Uterus (tissue), 4 donors: ENCODE measurements around the gene MCOLN2. TPM values are rescaled to one million over a fixed set of nuclear protein-coding genes. Genes with fewer than 3 reads are reported as not detected.
A peak's percentile ranks its signal among the peaks of the same experiment; 100 is the strongest.

Experiments
- DNase-seq, 2 donors: peaks; one replicate each; pipeline ENCODE4 v3.0.0-alpha.2; 2019 to 2020
- H3K27ac ChIP-seq, 2 donors: fragments of 200-600 bp; sonication (generic); 1 replicate in 1 of 2; 2 replicates in 1 of 2; pipeline ENCODE4 v1.5.1; 2016 to 2018
- H3K27me3 ChIP-seq, 2 donors: fragments of 200-600 bp; sonication (generic); one replicate each; pipeline ENCODE4 v1.5.1; 2018 to 2019; ENCODE audit warnings: control low read depth in 1 of 2
- H3K36me3 ChIP-seq, 2 donors: fragments of 200-600 bp; sonication (generic); one replicate each; pipeline ENCODE4 v1.5.1; 2019; ENCODE audit warnings: control low read depth in 1 of 2
- H3K4me1 ChIP-seq, 2 donors: fragments of 200-600 bp; sonication (generic); one replicate each; pipeline ENCODE4 v1.5.1; 2018 to 2019; ENCODE audit warnings: control low read depth in 1 of 2
- H3K4me3 ChIP-seq, 2 donors: fragments of 200-600 bp; sonication (generic); 1 replicate in 1 of 2; 2 replicates in 1 of 2; pipeline ENCODE4 v1.5.1; 2018 to 2019; ENCODE audit warnings: mild to moderate bottlenecking in 1 of 2
- H3K9me3 ChIP-seq, 2 donors: fragments of 200-600 bp; sonication (generic); one replicate each; pipeline ENCODE4 v1.5.1; 2019; ENCODE audit warnings: control low read depth in 1 of 2
- POLR2A ChIP-seq, 2 donors: fragments of 450-650 bp; IDR thresholded peaks; one replicate each; pipeline ENCODE4 v1.6.1; 2016; ENCODE audit warnings: antibody characterized with exemption in 2 of 2, mild to moderate bottlenecking in 1 of 2, moderate library complexity in 1 of 2
- intact Hi-C: fragments of 100-400 bp; cut with DNase I; formaldehyde crosslinking; loops from one replicate; pipeline ENCODE4 v1.15.1; 2023; ENCODE audit warnings: low total_unique reads
- total RNA-seq, 4 donors: library from RNA; depleted of rRNA in 3 of 4; stranded (reverse); fragments of >200 nt in 3 of 4; gene quantifications; one replicate each; pipeline versions ENCODE4 v1.1.0 to v1.2.4, GENCODE V29; 2014 to 2023
- TF ChIP-seq, protein P1 (sequence below), 4 experiments: fragments of 200-600 bp in 2 of 4; fragments of 450-650 bp in 2 of 4; sonication (generic) in 2 of 4; IDR thresholded peaks; one replicate each; pipeline ENCODE4 v1.5.1; 2016 to 2019; ENCODE audit warnings: antibody characterized with exemption in 4 of 4, mild to moderate bottlenecking in 2 of 4, moderate library complexity in 1 of 4
- donor health status: DM: yes; HTN: yes; CAD: no.

Gene MCOLN2
- 10 to 100 TPM in 1 of 4 donors, under 1 TPM in 1, not detected in 2; 0.73 to 10.3 TPM for total RNA-seq

DNA sequence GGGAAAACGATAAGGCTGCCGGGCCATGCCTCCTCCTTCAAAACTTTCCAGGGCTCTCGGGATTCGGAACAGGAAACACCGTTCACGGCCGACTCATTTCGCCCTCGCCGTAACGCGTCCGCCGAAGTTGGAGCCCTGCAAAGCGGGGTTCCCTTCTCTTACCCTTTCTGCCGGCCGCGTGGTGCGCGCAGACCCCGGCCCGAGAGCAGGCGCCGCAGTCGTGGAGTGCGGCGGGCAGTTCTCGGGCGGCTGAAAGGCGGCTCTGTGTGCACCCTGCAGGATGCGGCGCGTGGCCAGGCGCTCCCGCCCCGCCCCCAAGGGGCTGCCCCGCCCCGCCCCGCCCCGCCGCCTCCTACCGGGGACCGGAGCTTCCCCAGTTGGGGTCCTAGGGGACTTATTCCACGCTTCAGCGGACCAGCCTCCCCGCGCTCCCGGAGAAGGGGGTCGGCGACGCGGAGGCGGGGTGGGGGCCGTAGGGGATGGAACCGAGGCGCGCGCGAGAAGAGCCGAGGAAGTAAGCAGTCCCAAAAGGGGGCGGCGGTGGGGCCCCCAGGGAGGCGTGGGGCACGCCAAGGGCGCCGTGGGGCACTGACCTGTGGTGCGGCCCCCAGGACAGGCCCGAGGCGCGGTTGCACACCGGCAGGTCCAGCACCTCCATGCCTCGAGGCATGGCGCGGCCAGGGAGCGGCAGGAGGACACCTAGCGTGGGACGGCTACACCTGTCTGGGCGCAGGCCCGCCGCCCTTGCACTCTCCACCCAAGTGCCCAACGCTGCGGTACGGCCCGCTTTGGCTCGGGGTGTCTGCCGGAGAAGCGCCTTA is at the start of gene MCOLN2:
Gene MCOLN2, minus strand, starts transcription at position 268 of the 821 bp plus-strand sequence. Its CDS starts 241 bp downstream, at position 27.
- peak in 1 of 2 donors; percentile 29 for DNase-seq
- intact Hi-C loops = no loop called here
- H3K4me3 ChIP-seq = peak within 1 kb of the TSS; percentile 31 to 44
- no peak within 1 kb of the TSS for H3K27ac ChIP-seq
- H3K27me3 ChIP-seq = peaks cover 0 to 15% of the 10 kb centered on the region in 2 donors
- TF ChIP-seq POLR2A (IDR thresholded peaks at IDR 0.05) = no peak
- TF ChIP-seq, protein P1, sequence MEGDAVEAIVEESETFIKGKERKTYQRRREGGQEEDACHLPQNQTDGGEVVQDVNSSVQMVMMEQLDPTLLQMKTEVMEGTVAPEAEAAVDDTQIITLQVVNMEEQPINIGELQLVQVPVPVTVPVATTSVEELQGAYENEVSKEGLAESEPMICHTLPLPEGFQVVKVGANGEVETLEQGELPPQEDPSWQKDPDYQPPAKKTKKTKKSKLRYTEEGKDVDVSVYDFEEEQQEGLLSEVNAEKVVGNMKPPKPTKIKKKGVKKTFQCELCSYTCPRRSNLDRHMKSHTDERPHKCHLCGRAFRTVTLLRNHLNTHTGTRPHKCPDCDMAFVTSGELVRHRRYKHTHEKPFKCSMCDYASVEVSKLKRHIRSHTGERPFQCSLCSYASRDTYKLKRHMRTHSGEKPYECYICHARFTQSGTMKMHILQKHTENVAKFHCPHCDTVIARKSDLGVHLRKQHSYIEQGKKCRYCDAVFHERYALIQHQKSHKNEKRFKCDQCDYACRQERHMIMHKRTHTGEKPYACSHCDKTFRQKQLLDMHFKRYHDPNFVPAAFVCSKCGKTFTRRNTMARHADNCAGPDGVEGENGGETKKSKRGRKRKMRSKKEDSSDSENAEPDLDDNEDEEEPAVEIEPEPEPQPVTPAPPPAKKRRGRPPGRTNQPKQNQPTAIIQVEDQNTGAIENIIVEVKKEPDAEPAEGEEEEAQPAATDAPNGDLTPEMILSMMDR (IDR thresholded peaks at IDR 0.05) = no peak
- peaks cover 0 to 4% of the 10 kb centered on the region in 2 donors for H3K4me1 ChIP-seq
- H3K36me3 ChIP-seq = no peaks in the 10 kb centered on the region
- H3K9me3 ChIP-seq = no peaks in the 10 kb centered on the region

DNA sequence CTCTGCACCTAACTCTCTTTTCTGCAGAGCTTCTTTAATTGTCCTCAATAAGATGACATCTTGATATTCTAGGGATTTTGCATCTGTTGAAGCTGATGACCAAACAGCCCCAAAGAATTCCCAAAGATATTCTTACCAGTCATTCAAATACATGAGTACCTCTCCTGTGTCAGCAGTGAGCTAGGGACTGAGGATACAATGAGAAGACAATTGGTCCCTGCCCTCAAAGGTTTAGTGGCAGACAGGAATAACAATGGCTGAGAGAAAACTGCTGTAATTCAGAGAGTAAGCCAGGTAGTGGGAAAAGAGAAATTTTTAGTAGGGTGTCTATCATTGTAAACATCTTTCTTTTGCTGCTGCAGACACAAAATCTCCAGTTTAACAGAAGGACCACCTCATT is 45.5 kb upstream of the MCOLN2 start:
- no peak overlapping the region for H3K4me3 ChIP-seq
- TF ChIP-seq POLR2A (IDR thresholded peaks at IDR 0.05) = no peak
- TF ChIP-seq, protein P1 (IDR thresholded peaks at IDR 0.05) = no peak
- H3K4me1 ChIP-seq = no peaks in the 10 kb centered on the region
- intact Hi-C loops = no loop called here
- H3K27me3 ChIP-seq = peaks cover 0 to 10% of the 10 kb centered on the region in 2 donors
- H3K36me3 ChIP-seq = no peaks in the 10 kb centered on the region
- H3K9me3 ChIP-seq = no peaks in the 10 kb centered on the region
- no peak for DNase-seq
- H3K27ac ChIP-seq = no peak overlapping the region

GRCh38 chr1:85041793-85042192 is 44.9 kb upstream of the MCOLN2 start:
- H3K27ac ChIP-seq = no peak overlapping the region
- no peak overlapping the region for H3K4me3 ChIP-seq
- no peak for TF ChIP-seq POLR2A (IDR thresholded peaks at IDR 0.05)
- TF ChIP-seq, protein P1 (IDR thresholded peaks at IDR 0.05) = no peak
- no peaks in the 10 kb centered on the region for H3K36me3 ChIP-seq
- DNase-seq = no peak
- H3K9me3 ChIP-seq = no peaks in the 10 kb centered on the region
- H3K4me1 ChIP-seq = no peaks in the 10 kb centered on the region
- intact Hi-C loops = no loop called here
- peaks cover 0 to 5% of the 10 kb centered on the region in 2 donors for H3K27me3 ChIP-seq

- no peak for DNase-seq
- intact Hi-C loops = no loop called here
- H3K27me3 ChIP-seq = no peaks in the 10 kb centered on the region
- TF ChIP-seq POLR2A (IDR thresholded peaks at IDR 0.05) = no peak
- TF ChIP-seq, protein P1 (IDR thresholded peaks at IDR 0.05) = no peak
- no peaks in the 10 kb centered on the region for H3K9me3 ChIP-seq
- H3K27ac ChIP-seq = no peak overlapping the region
- no peak overlapping the region for H3K4me3 ChIP-seq
- no peaks in the 10 kb centered on the region for H3K4me1 ChIP-seq
- H3K36me3 ChIP-seq = no peaks in the 10 kb centered on the region
Observed at GRCh38 chr1:85033221-85033620, 36.3 kb upstream of the MCOLN2 start.

- TF ChIP-seq, protein P1 (IDR thresholded peaks at IDR 0.05) = no peak
- TF ChIP-seq POLR2A (IDR thresholded peaks at IDR 0.05) = no peak
- Histone ChIP-seq H3K4me3 (no peak overlapping the region), H3K4me1 (no peaks in the 10 kb centered on the region), H3K27ac (no peak overlapping the region), H3K9me3 (no peaks in the 10 kb centered on the region), H3K36me3 (no peaks in the 10 kb centered on the region), H3K27me3 (no peaks in the 10 kb centered on the region)
- DNase-seq = no peak
- intact Hi-C loops = no loop called here
Observed at GRCh38 chr1:85030536-85030935, 33.6 kb upstream of the MCOLN2 start.
